Psoas muscle (tissue), 8 donors: ENCODE results near the gene SLC9A7. TPM values are rescaled to one million over a fixed set of nuclear protein-coding genes. Genes with fewer than 3 reads are reported as not detected.

ENCODE experiments used
- ATAC-seq, 4 donors: fragments of 200-7000 bp; cut with Tn5 transposase; one replicate each; pipeline ENCODE4 v1.9.1; 2020; ENCODE audit warnings: moderate library complexity in 3 of 4, mild to moderate bottlenecking in 2 of 4
- DNase-seq, 2 donors: peaks; one replicate each; pipeline ENCODE4 v3.0.0-alpha.2; 2020
- H3K27ac ChIP-seq: fragments of 200-600 bp; one replicate; pipeline ENCODE4 v1.8.0; 2022
- H3K27me3 ChIP-seq, 3 donors: fragments of 200-600 bp in 1 of 3; one replicate each; pipeline versions ENCODE4 v1.6.1 to v1.8.0; 2013 to 2022; ENCODE audit warnings: low read length in 2 of 3, mild to moderate bottlenecking in 2 of 3, moderate library complexity in 1 of 3; ENCODE audit not compliant: insufficient read depth in 3 of 3
- H3K36me3 ChIP-seq, 2 donors: fragments of 200-600 bp in 1 of 2; one replicate each; pipeline versions ENCODE4 v1.6.1 to v1.8.0; 2013 to 2022; ENCODE audit warnings: low read depth in 1 of 2, mild to moderate bottlenecking in 1 of 2, moderate library complexity in 1 of 2; ENCODE audit not compliant: insufficient read depth in 1 of 2
- H3K4me1 ChIP-seq: fragments of 200-600 bp; one replicate; pipeline ENCODE4 v1.8.0; 2022
- H3K4me3 ChIP-seq: fragments of 200-600 bp; one replicate; pipeline ENCODE4 v1.8.0; 2022; ENCODE audit warnings: mild to moderate bottlenecking
- H3K9me3 ChIP-seq: fragments of 200-600 bp; one replicate; pipeline ENCODE4 v1.8.0; 2022
- CTCF ChIP-seq: fragments of 200-600 bp; IDR thresholded peaks from one replicate; pipeline ENCODE4 v1.8.0; 2022; ENCODE audit warnings: antibody characterized with exemption
- WGBS, 3 donors: extraction: QIAGEN DNeasy Blood & Tissue Kit; methylation state at CpG; one replicate each; pipeline versions ENCODE4 v1.1.6 to v1.1.7; 2013; 5-methylcytosine and 5-hydroxymethylcytosine counted together
- intact Hi-C, 2 donors: fragments of 100-400 bp; cut with DNase I; formaldehyde crosslinking; loops; one replicate each; pipeline versions ENCODE4 v1.11.0 to v1.14.2; 2022
- polyA plus RNA-seq, 3 donors: library from polyadenylated mRNA; stranded (reverse); fragments of 200-250 nt; gene quantifications; one replicate each; pipeline ENCODE4 v1.2.3, GENCODE V29; 2013
- total RNA-seq, 4 donors: library from RNA; stranded (reverse); fragmentation: NEBNext Ultra II Directional in 2 of 4; extraction: Animal tissue kit (Norgen Biotek cat#: 25700) in 2 of 4; gene quantifications; one replicate each; pipeline versions ENCODE4 v1.2.1 to v1.2.4, GENCODE V29; 2021 to 2023
- donor health status: healthy with polysubstance abuse.
- donor health status: DM: no; HTN: no; CAD: no; lungs with moderate emphysema.
- donor health status: Bipolar disorder and iron deficiency.
- donor health status: healthy.
- donor health status: DM: yes; HTN: yes; CAD: no.
- donor health status: DM: no; HTN: no; CAD: no.
- donor health status: DM: no; HTN: no; CAD: no.
- donor health status: DM: yes; HTN: yes; CAD: no.

The SLC9A7 gene
- total and polyA plus RNA-seq, 7 donors: 1.5 to 14.0 (median 8.2) TPM

GRCh38 chrX:46574774-46575381 lies 184.0 kb downstream of the SLC9A7 start:
- Histone ChIP-seq H3K27me3 (peaks cover 0 to 51% (median 0%) of the 10 kb centered on the region in 3 donors), H3K36me3 (no peaks in the 10 kb centered on the region), H3K4me1 (no peaks in the 10 kb centered on the region), H3K9me3 (no peaks in the 10 kb centered on the region), H3K27ac (no peak overlapping the region), H3K4me3 (peak overlapping the region; percentile 66)
- 1 to 42% (median 3%) methylated on average over 8 to 90 of the region's 90 CpGs for WGBS, 3 donors
- DNase-seq (peak in 1 of 2 donors; percentile 17), ATAC-seq (peak in 3 of 4 donors; percentile 7 to 33 (median 29))
- peak; percentile 5 for TF ChIP-seq CTCF
- intact Hi-C loops: loop anchor here in 1 of 2 donors (5.0 to 10.0 kb wide), 2 partner anchors 67 to 220 kb away; no protein-coding TSS in a partner anchor

- Histone ChIP-seq H3K36me3 (no peaks in the 10 kb centered on the region), H3K4me3 (peak overlapping the region; percentile 66), H3K9me3 (no peaks in the 10 kb centered on the region), H3K27ac (peak overlapping the region; percentile 46), H3K27me3 (peaks cover 0 to 49% (median 0%) of the 10 kb centered on the region in 3 donors), H3K4me1 (no peaks in the 10 kb centered on the region)
- intact Hi-C loops: loop anchor here in 1 of 2 donors (5.0 to 10.0 kb wide), 2 partner anchors 68 to 221 kb away; no protein-coding TSS in a partner anchor
- DNase-seq (peak; percentile 27 to 64), ATAC-seq (peak; percentile 29 to 48 (median 41))
- 0 to 43% (median 1%) methylated on average over 20 to 107 of the region's 107 CpGs for WGBS, 3 donors
- TF ChIP-seq CTCF: no peak
Measured at GRCh38 chrX:46573892-46574773, 184.8 kb downstream of the SLC9A7 start.

DNA sequence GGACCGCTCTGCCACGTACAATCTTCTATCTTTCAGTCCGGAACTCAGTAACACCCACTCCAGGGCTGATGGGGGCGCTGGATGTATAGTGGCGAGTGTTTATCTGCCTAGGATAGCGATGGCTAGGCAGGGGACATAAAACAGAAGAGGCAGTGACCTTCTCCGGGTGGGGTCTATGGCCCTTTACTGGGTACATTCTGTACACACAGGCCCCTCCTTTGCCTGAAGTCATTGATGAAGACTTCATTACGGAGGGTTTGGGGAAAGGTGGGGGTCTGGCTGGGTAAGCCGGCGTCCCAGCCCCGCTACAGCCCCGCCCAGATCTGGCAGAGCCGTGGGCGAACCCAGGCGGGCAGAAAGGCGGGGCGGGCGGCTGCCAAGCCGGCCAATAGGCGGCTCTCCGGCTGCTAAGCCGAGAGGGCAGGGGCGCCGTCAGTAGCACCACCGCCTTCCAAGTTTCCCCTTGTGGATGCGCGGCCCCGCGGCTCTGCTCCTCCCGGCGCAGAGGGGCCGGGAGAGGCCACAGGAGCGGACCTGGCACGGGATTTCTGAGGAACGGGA lies 185.5 kb downstream of the SLC9A7 start, which contains the start of gene CHST7:
Gene CHST7, plus strand, starts transcription at position 435 of the 561 bp plus-strand sequence. CDS start 167 bp downstream, outside the sequence.
- H3K36me3 ChIP-seq: no peaks in the 10 kb centered on the region
- DNase-seq (peak; percentile 66 to 83), ATAC-seq (peak; percentile 64 to 83 (median 68))
- no peaks in the 10 kb centered on the region for H3K4me1 ChIP-seq
- intact Hi-C loops: loop anchor here in 1 of 2 donors (5.0 to 10.0 kb wide), 2 partner anchors 69 to 221 kb away; no protein-coding TSS in a partner anchor
- peaks cover 0 to 44% (median 0%) of the 10 kb centered on the region in 3 donors for H3K27me3 ChIP-seq
- no peak for TF ChIP-seq CTCF
- peak within 1 kb of the TSS; percentile 66 for H3K4me3 ChIP-seq
- no peaks in the 10 kb centered on the region for H3K9me3 ChIP-seq
- H3K27ac ChIP-seq: peak within 1 kb of the TSS; percentile 46
- 2 to 35% (median 16%) methylated on average over 7 to 35 of the region's 35 CpGs for WGBS, 3 donors

DNA sequence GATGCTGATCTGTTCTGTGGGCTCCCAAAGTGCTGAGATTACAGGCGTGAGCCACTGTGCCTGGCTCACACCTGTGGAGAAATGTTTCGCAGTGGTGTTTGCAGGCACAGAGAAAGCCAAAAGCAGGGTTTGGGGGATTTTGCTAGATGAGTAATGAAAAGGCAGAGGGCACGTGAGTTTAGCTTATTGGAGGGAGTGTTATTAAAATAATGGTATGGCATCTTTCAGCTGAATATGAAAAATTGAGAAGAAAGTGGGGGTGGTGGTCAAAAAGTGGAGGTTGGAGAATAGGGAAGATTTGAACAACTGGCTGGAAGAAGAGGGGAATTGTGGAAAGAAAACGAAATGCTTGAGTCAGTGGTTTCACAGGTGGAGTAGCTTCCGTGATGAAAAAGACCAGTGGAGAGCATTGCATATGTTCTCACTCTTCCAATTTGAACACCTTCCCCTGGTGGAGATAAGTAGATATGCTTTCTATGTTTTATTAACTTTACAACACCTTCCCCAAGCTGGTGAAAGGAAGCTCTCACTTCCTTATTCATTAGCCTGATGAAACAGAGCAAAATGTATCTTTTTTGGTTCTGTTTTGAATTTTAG lies 186.5 kb downstream of the SLC9A7 start:
- peaks cover 0 to 44% (median 0%) of the 10 kb centered on the region in 3 donors for H3K27me3 ChIP-seq
- no peaks in the 10 kb centered on the region for H3K9me3 ChIP-seq
- TF ChIP-seq CTCF: no peak
- H3K4me3 ChIP-seq: no peak overlapping the region
- H3K27ac ChIP-seq: no peak overlapping the region
- no peaks in the 10 kb centered on the region for H3K4me1 ChIP-seq
- ATAC-seq: no peak
- no peak for DNase-seq
- no peaks in the 10 kb centered on the region for H3K36me3 ChIP-seq
- WGBS, 3 donors: 78 to 90% (median 81%) methylated on average over 5 of the region's 5 CpGs
- intact Hi-C loops: loop anchor here in 1 of 2 donors (5.0 to 10.0 kb wide), 2 partner anchors 70 to 222 kb away; no protein-coding TSS in a partner anchor
